Measurements from ENCODE around the gene HOMER3. TPM values are rescaled to one million over a fixed set of nuclear protein-coding genes. Genes with fewer than 3 reads are reported as not detected.
A peak's percentile ranks its signal among the peaks of the same experiment; 100 is the strongest.

HOMER3 gene
- total RNA-seq, 1 donor from 2014 or later, result 28.2 TPM

- H3K4me1 ChIP-seq, result no peaks in the 10 kb centered on the region
- H3K27me3 Mint-ChIP-seq (ENCODE audit: insufficient read depth, low read depth), result peaks cover 4% of the 10 kb centered on the region
- no peaks in the 10 kb centered on the region for H3K79me2 ChIP-seq (ENCODE audit: low read depth)
- no peaks in the 10 kb centered on the region for H3K9me3 ChIP-seq (ENCODE audit: low read depth)
- no peak overlapping the region for H3K9ac ChIP-seq
- H3K36me3 ChIP-seq, result no peaks in the 10 kb centered on the region
- no peak overlapping the region for H3K4me3 ChIP-seq
- H3K27me3 ChIP-seq, result no peaks in the 10 kb centered on the region
- H3K27ac Mint-ChIP-seq, result no peak overlapping the region
- no peaks in the 10 kb centered on the region for H3K36me3 Mint-ChIP-seq
- no peaks in the 10 kb centered on the region for H4K20me1 ChIP-seq (ENCODE audit: low read depth)
- TF ChIP-seq EZH2 (IDR thresholded peaks at IDR 0.05) (no peak), CTCF (IDR thresholded peaks at IDR 0.05) (no peak), EZH2phosphoT487 (IDR thresholded peaks at IDR 0.05) (no peak)
- H3K4me3 Mint-ChIP-seq, result no peak overlapping the region
- H3K27ac ChIP-seq, result no peak overlapping the region
- no peak overlapping the region for H3K4me2 ChIP-seq
- H3K4me1 Mint-ChIP-seq, result no peaks in the 10 kb centered on the region
- no peak overlapping the region for H2AFZ ChIP-seq (replicated peaks)
- H3F3A ChIP-seq (ENCODE audit: low read depth), result no peaks in the 10 kb centered on the region
- DNase-seq (ENCODE audit: low spot score), result no peak
- no peaks in the 10 kb centered on the region for H3K9me3 Mint-ChIP-seq
Measured at GRCh38 chr19:18951721-18952281, 10.8 kb upstream of the HOMER3 start.

GRCh38 chr19:18949858-18950257 is 8.8 kb upstream of the HOMER3 start:
- Histone ChIP-seq H3F3A (ENCODE audit: low read depth) (no peaks in the 10 kb centered on the region), H3K4me3 (no peak overlapping the region), H3K9ac (no peak overlapping the region), H4K20me1 (ENCODE audit: low read depth) (no peaks in the 10 kb centered on the region), H3K4me2 (no peak overlapping the region), H3K27me3 (no peaks in the 10 kb centered on the region), H3K27ac (no peak overlapping the region), H3K36me3 (no peaks in the 10 kb centered on the region), H3K4me1 (no peaks in the 10 kb centered on the region), H3K9me3 (ENCODE audit: low read depth) (no peaks in the 10 kb centered on the region), H3K79me2 (ENCODE audit: low read depth) (no peaks in the 10 kb centered on the region), H2AFZ (replicated peaks) (no peak overlapping the region)
- Mint-ChIP-seq H3K27me3 (ENCODE audit: insufficient read depth, low read depth) (peaks cover 4% of the 10 kb centered on the region), H3K36me3 (no peaks in the 10 kb centered on the region), H3K4me3 (no peak overlapping the region), H3K4me1 (peaks cover 3% of the 10 kb centered on the region), H3K27ac (no peak overlapping the region), H3K9me3 (peaks cover 3% of the 10 kb centered on the region)
- TF ChIP-seq EZH2phosphoT487 (IDR thresholded peaks at IDR 0.05), result no peak
- TF ChIP-seq CTCF (IDR thresholded peaks at IDR 0.05), result no peak
- no peak for TF ChIP-seq EZH2 (IDR thresholded peaks at IDR 0.05)
- no peak for DNase-seq (ENCODE audit: low spot score)

- H3K79me2 ChIP-seq (ENCODE audit: low read depth), result no peaks in the 10 kb centered on the region
- no peak overlapping the region for H3K27ac ChIP-seq
- Mint-ChIP-seq H3K4me3 (peak overlapping the region; percentile 30), H3K36me3 (no peaks in the 10 kb centered on the region), H3K9me3 (peaks cover 3% of the 10 kb centered on the region), H3K27ac (no peak overlapping the region), H3K4me1 (peaks cover 3% of the 10 kb centered on the region), H3K27me3 (ENCODE audit: insufficient read depth, low read depth) (peaks cover 4% of the 10 kb centered on the region)
- no peak overlapping the region for H3K4me2 ChIP-seq
- H3K27me3 ChIP-seq, result no peaks in the 10 kb centered on the region
- no peak overlapping the region for H2AFZ ChIP-seq (replicated peaks)
- H3K36me3 ChIP-seq, result no peaks in the 10 kb centered on the region
- no peak for TF ChIP-seq EZH2phosphoT487 (IDR thresholded peaks at IDR 0.05)
- TF ChIP-seq CTCF (IDR thresholded peaks at IDR 0.05), result no peak
- TF ChIP-seq EZH2 (IDR thresholded peaks at IDR 0.05), result no peak
- no peak overlapping the region for H3K4me3 ChIP-seq
- no peaks in the 10 kb centered on the region for H3K9me3 ChIP-seq (ENCODE audit: low read depth)
- no peaks in the 10 kb centered on the region for H4K20me1 ChIP-seq (ENCODE audit: low read depth)
- no peak for DNase-seq (ENCODE audit: low spot score)
- H3K4me1 ChIP-seq, result no peaks in the 10 kb centered on the region
- H3F3A ChIP-seq (ENCODE audit: low read depth), result no peaks in the 10 kb centered on the region
- H3K9ac ChIP-seq, result no peak overlapping the region
Measured at GRCh38 chr19:18948976-18949356, 7.9 kb upstream of the HOMER3 start.
